ENCODE measurements around the gene ZNF234. TPM values are rescaled to one million over a fixed set of nuclear protein-coding genes. Genes with fewer than 3 reads are reported as not detected.
"Not testable (repeated sequence)": the region's sequence is repeated elsewhere in the genome, so short reads cannot be mapped to it uniquely, and the experiment has no call there.

ZNF234 gene
- total and polyA plus RNA-seq, 8 donors: 0.58 to 11.6 (median 2.0) TPM

DNA sequence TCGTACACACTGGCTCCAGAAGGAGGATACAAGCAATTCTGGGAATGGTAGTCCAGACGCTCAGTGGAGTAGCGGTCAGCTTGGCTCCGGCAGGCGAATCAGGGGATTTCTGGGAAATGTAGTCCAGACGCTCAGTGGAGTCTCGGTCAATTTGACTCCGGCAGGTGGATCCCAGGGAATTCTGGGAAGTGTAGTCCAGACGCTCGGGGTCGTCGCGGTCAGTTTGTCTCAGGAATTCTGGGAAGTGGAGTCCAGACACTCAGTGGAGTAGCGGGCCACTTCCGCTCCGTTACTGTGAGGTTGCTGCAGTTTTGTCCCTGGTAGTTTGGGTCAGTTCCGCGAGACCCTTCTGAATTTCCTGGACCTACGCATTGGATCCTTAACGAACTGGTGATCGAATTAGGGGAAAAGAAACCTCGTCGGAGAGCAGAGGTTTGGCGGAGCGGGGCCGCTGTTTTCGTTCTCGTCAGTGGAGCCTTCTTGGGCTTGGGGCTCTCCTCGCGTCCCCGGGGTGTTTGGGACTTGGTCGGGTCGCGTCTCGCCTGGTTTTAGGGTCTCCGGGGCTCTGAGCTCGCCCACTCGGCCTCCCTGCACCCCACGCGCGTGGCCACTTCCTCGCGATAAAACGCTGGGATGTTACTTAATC, 28.1 kb upstream of the ZNF234 start, which contains the start of gene ZNF225:
ZNF225 (plus strand) TSS at position 262 of the 646 bp plus-strand sequence. CDS start 2,429 bp downstream, outside the sequence.
- Histone ChIP-seq H3K4me1 (peaks cover 13 to 25% (median 24%) of the 10 kb centered on the region in 4 donors), H3K27me3 (no peaks in the 10 kb centered on the region), H3K27ac (peak within 1 kb of the TSS; percentile 53 to 88 (median 80)), H3K9me3 (peaks cover 4 to 40% (median 28%) of the 10 kb centered on the region in 4 donors), H3K4me3 (peak within 1 kb of the TSS; percentile 54 to 93 (median 84)), H3K36me3 (peaks cover 5 to 34% (median 27%) of the 10 kb centered on the region in 4 donors)
- WGBS, 5 donors: 0 to 1% (median 0%) methylated on average over 40 to 44 of the region's 44 CpGs
- TF ChIP-seq EP300 (IDR thresholded peaks at IDR 0.05): no peak
- no peak for TF ChIP-seq POLR2A (IDR thresholded peaks at IDR 0.05)
- TF ChIP-seq POLR2AphosphoS5 (IDR thresholded peaks at IDR 0.05): peak; percentile 68 to 87 (median 81)
- DNase-seq: peak; percentile 95 to 99
- intact Hi-C loops (cut with DNase I; ENCODE audit: low total_unique reads): no loop called here

DNA sequence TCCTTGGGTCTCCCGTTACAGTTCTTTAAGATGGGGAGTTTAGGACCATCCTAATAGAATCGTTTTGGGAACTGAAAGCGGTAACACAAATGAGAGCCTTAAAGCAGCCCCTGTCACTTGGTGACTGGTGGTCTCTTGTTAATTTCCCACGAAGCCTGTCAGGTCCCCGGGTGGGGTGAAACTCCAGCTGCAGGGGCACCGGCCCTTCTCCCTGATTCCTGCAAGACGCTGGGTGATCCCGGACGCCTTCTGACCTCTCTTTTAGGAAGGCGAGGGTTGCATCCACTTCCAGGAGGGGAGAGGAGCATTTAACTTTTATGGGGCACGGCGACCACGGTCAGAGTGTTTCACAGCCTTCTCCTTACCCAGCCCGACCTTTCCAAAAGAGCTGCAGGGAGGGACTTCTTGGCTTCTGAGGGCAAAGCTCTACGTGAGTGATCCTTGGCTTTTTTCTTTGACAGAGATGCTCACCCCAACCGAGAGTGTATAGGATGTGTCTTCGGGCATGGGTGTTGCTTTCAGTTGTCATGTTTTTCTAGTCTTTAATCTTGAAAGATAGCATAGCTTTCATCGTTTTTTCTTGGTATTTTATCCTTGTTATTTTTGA, 27.5 kb upstream of the ZNF234 start:
- Histone ChIP-seq H3K27ac (peak overlapping the region; percentile 53 to 88 (median 80)), H3K36me3 (peaks cover 12 to 34% (median 33%) of the 10 kb centered on the region in 4 donors), H3K4me3 (peak overlapping the region; percentile 54 to 93 (median 84)), H3K27me3 (no peaks in the 10 kb centered on the region), H3K9me3 (peaks cover 0 to 34% (median 23%) of the 10 kb centered on the region in 4 donors), H3K4me1 (peaks cover 13 to 25% (median 24%) of the 10 kb centered on the region in 4 donors)
- DNase-seq: no peak
- TF ChIP-seq POLR2AphosphoS5 (IDR thresholded peaks at IDR 0.05) (no peak), CTCF (IDR thresholded peaks at IDR 0.05) (no peak), EP300 (IDR thresholded peaks at IDR 0.05) (no peak), POLR2A (IDR thresholded peaks at IDR 0.05) (no peak)
- intact Hi-C loops (cut with DNase I; ENCODE audit: low total_unique reads): no loop called here
- WGBS, 5 donors: 3 to 6% (median 5%) methylated on average over 18 of the region's 18 CpGs

GRCh38 chr19:44121162-44121561, 20.2 kb upstream of the ZNF234 start:
- H3K27ac ChIP-seq; intact Hi-C loops (cut with DNase I; ENCODE audit: low total_unique reads); H3K4me1 ChIP-seq; H3K27me3 ChIP-seq; H3K4me3 ChIP-seq; DNase-seq: not testable (repeated sequence)
- 94 to 99% (median 97%) methylated on average over 4 of the region's 4 CpGs for WGBS, 5 donors
- H3K36me3 ChIP-seq: peaks cover 53 to 100% (median 99%) of the 10 kb centered on the region in 4 donors
- peaks cover 2 to 67% (median 46%) of the 10 kb centered on the region in 4 donors for H3K9me3 ChIP-seq

DNA sequence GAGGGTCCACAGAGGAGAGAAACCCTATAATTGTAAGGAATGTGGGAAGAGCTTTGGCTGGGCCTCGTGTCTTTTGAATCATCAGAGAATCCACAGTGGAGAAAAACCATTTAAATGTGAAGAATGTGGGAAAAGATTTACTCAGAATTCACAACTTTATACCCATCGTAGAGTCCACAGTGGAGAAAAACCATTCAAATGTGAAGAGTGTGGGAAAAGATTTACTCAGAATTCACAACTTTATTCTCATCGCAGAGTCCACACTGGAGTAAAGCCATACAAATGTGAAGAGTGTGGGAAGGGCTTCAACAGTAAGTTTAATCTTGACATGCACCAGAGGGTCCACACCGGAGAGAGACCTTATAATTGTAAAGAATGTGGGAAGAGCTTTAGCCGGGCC, 9.4 kb upstream of the ZNF234 start:
- H3K4me3 ChIP-seq: no peak overlapping the region
- H3K4me1 ChIP-seq: no peaks in the 10 kb centered on the region
- no peaks in the 10 kb centered on the region for H3K27me3 ChIP-seq
- no peak for DNase-seq
- H3K36me3 ChIP-seq: peaks cover 31 to 69% (median 53%) of the 10 kb centered on the region in 4 donors
- intact Hi-C loops (cut with DNase I; ENCODE audit: low total_unique reads): no loop called here
- H3K27ac ChIP-seq: no peak overlapping the region
- 95 to 98% (median 97%) methylated on average over 5 of the region's 5 CpGs for WGBS, 5 donors
- peaks cover 24 to 94% (median 75%) of the 10 kb centered on the region in 4 donors for H3K9me3 ChIP-seq
- no peak for TF ChIP-seq EP300 (IDR thresholded peaks at IDR 0.05)

DNA sequence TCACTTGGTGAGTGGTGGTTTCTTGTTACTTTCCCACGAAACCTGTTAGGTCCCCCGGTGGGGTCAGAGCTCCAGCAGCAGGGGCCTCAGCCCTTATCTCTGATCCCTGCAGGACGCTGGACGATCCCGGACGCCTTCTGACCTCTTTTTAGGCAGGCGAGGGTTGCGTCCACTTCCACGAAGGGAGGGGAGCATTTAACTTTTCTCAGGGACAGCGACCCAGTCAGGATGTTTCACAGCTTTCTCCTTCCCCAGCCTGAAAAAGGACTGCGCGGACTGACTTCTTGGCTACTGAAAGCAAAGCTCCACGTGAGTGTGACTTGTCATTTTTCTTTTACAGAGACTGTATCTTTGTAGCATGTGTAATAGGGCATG, 692 bp downstream of the ZNF234 start:
- TF ChIP-seq POLR2AphosphoS5 (IDR thresholded peaks at IDR 0.05): no peak
- 3 to 10% (median 6%) methylated on average over 13 of the region's 13 CpGs for WGBS, 5 donors

DNA sequence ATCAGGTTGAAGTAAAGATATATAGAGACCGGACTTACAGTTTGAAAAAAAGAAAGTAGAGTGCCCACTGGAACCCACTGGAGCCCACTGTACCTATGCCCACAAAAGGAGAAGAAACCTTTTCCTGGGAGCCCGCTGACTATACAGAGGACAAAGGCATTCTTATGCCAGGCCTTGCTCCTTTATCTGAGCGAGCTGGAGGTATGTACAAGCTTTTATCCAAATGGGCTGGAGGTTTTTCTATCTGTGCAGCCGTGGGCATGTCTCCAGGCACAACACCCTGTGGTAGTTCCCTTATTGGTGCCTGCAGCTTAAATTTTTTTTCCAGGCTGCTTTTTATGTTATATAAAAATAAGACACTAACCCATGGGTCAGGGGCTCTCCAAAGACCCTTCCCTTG, 8.4 kb downstream of the ZNF234 start:
- Histone ChIP-seq H3K4me3 (no peak overlapping the region), H3K9me3 (peaks cover 0 to 52% (median 49%) of the 10 kb centered on the region in 4 donors), H3K27me3 (no peaks in the 10 kb centered on the region), H3K4me1 (no peaks in the 10 kb centered on the region), H3K27ac (no peak overlapping the region), H3K36me3 (peaks cover 58 to 100% (median 100%) of the 10 kb centered on the region in 4 donors)
- intact Hi-C loops (cut with DNase I; ENCODE audit: low total_unique reads): no loop called here
- no peak for DNase-seq
- WGBS, 5 donors: 89 to 99% (median 97%) methylated on average over 4 of the region's 4 CpGs
- TF ChIP-seq EP300 (IDR thresholded peaks at IDR 0.05) (no peak), CTCF (IDR thresholded peaks at IDR 0.05) (no peak), POLR2AphosphoS5 (IDR thresholded peaks at IDR 0.05) (no peak), POLR2A (IDR thresholded peaks at IDR 0.05) (no peak)

More for the DNA sequence above, 692 bp downstream of the ZNF234 start:
- peak in 1 of 2 donors; percentile 31 for DNase-seq
- peaks cover 13 to 25% (median 22%) of the 10 kb centered on the region in 4 donors for H3K4me1 ChIP-seq
- peak overlapping the region in 4 of 5 donors; percentile 75 to 84 (median 82) for H3K27ac ChIP-seq
- intact Hi-C loops (cut with DNase I; ENCODE audit: low total_unique reads): no loop called here
- peak overlapping the region; percentile 87 to 97 (median 91) for H3K4me3 ChIP-seq
- H3K9me3 ChIP-seq: peaks cover 0 to 3% (median 0%) of the 10 kb centered on the region in 4 donors
- H3K36me3 ChIP-seq: peaks cover 7 to 32% (median 31%) of the 10 kb centered on the region in 4 donors
- no peaks in the 10 kb centered on the region for H3K27me3 ChIP-seq

Measured in stomach (tissue), 9 donors.